Upper lobe of left lung (tissue), 4 donors: ENCODE results near the gene GUCA2A.

Source experiments
- CTCF ChIP-seq, 6 experiments: fragments of 450-650 bp in 4 of 6; fragments of 200-600 bp in 2 of 6; sonication (generic) in 2 of 6; IDR thresholded peaks; one replicate each; pipeline ENCODE4 v1.5.1; 2016 to 2019; ENCODE audit warnings: antibody characterized with exemption in 6 of 6
- POLR2AphosphoS5 ChIP-seq, 2 donors: sonication (generic); formaldehyde crosslinking; IDR thresholded peaks; one replicate each; pipeline ENCODE4 v1.5.1; 2017; ENCODE audit warnings: antibody characterized with exemption in 2 of 2

- no peak for TF ChIP-seq CTCF (IDR thresholded peaks at IDR 0.05)
- TF ChIP-seq POLR2AphosphoS5 (IDR thresholded peaks at IDR 0.05) = no peak
These were observed 20.4 kb downstream of the GUCA2A start for GRCh38 chr1:42143896-42144710.
